Activated CD8-positive, alpha-beta memory T cell treated with anti-CD3 and anti-CD28 coated beads for 36 hours (primary cell): ENCODE results near the gene DAB1. TPM values are rescaled to one million over a fixed set of nuclear protein-coding genes. Genes with fewer than 3 reads are reported as not detected.

Experiments used
- CTCF ChIA-PET: fragments of 350-600 bp; sonication (Branson Sonifier 250); formaldehyde crosslinking; loops from one replicate; lab custom pipeline; 2021; ENCODE audit warnings: antibody characterized with exemption; lab: Charles Lee
- POLR2A ChIA-PET: fragments of 350-600 bp; sonication (Branson Sonifier 250); formaldehyde crosslinking; loops from one replicate; lab custom pipeline; 2021; ENCODE audit warnings: antibody characterized with exemption; lab: Charles Lee
- total RNA-seq, 2 experiments: library from RNA; stranded (reverse); gene quantifications; one replicate each; pipeline ENCODE4 v1.2.3, GENCODE V29; 2021

Gene DAB1
- total RNA-seq, 2 experiments from 2014 or later: not detected

DNA sequence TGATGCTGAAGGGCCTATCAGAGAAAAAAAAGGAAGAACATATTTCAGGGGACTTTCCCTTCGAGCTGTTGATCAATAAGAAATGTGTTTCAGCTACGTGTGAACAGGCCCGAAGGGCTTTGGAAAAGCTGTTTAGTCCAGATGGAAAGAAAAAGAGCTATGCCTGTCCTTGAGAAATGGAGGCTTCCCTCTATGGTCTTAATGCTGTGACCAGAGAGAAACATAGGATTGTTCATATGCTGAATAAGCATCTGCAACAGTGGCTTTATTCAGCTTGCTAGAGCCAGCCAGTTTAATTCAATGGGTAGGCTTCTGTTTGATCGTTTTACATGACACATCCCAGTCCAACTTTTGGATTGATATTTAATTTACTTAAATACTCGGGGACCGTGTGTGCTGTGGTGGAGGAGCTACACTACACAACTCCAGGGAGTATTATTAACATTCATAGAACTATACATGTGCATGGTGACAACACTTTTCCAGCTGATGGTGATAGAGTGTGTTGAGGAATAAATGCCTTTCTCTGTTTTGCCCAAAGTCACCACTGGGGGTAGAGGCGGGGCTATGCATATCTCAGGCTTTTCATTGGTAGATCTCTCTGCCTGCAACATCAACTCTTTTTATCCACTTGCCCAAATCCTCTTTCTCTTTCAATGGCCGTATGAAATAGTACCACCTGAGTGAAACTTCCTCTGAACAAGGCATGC lies 351.3 kb downstream of the DAB1 start:
- CTCF ChIA-PET: no interaction called here
- POLR2A ChIA-PET: no interaction called here

DNA sequence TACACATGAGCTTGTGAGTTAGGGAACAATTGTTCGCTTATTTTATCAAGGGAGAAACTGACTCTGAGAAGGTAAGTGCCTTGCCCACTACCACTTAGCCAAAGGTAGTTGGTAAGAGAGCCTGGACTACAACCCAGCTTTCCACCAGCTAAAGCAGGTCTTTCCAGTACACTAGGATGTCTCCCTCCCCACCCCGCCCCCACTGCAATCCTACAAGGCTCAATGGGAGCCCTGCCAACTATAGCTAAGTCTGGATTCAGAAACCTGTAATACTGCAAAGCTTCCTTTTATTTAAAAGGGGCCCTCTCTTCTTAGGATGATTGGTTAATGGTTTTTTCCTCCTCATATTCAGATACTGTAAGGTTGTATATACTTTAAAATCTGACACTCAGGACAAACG lies 356.0 kb downstream of the DAB1 start:
- CTCF ChIA-PET: no interaction called here
- POLR2A ChIA-PET: no interaction called here

DNA sequence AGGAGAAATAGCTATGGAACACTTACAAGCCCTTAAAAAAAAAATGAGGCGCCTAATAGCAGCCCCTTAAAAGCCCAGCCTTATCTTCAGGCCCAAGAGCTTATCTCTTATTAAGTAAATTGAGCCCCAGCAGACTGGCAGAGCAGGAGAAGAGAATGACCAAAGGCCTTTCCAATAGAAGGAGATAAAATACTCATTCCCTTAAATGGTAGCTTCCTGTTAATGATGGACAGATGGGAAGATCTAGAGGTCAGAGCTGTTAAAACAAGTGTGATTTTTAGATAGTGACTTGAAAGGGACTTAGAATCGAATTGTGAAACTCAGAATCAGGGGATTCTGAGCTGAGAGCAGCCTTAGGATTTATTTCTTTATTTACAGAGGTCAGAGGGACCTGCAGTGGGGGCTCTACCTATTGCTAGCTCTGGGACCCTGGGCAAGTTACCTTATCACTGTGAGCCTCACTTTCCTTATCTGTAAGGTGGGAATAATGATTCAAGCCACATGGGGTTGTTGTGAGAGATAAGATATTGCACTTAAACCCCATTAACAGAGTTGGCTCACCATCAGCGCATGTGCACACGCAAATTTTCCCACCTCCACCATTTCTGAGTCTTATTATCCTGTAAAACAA lies 356.8 kb downstream of the DAB1 start:
- CTCF ChIA-PET: no interaction called here
- POLR2A ChIA-PET: no interaction called here

DNA sequence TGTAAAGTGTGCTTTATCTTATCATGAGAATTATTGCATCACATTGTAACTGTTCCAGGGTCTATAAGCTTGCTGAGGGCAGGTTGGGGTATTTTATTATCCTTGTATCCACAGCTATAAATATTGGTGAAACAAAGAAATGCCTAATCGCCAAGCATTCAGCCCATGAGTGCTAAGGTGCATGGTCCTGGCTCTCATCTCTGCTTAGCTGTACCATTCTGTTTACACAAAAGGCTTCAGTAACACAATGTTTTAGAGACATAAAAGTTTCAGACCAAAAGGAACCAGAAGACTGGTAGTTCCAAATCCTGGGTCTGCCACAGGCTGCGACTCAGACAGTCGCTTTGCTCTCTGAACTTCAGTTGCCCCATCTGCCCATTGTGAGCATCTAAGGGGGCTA lies 358.4 kb downstream of the DAB1 start:
- ChIA-PET CTCF (no interaction called here), POLR2A (no interaction called here)

DNA sequence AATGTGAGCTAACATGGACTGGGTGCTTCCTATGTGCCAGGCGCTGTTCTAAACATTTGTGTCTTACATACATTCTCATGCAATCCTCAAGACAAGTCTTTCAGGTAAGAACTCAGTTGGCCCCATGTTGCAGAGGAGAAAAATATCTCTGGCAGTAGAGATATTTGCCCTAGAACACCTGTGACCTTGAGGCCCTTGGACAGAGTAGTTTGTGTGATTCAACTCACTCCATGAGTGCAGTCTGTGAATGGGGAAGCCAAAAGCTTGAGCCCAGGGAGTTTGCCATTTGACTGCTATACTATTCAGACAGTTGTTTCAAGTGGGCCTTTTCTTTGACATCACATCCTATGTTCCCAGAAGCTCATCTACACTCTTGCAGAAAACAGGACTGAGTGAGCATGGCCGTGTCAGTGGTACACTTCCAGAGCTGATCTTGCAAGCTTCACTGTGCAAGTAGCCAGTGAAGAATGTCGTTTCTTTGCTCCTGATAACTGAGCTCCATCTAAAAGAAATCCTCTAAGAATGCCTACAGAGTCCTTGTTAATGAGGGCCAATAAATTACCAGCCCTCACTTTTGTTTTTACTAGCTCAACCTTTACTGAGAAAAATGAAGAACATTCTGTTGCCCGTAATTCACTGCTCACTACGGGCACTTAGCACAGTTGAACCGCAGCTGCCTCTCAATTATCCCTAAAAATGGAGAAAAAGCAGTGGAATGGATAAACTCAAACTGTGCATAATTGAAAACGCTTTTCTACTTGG lies 359.3 kb downstream of the DAB1 start:
- ChIA-PET CTCF (no interaction called here), POLR2A (no interaction called here)

DNA sequence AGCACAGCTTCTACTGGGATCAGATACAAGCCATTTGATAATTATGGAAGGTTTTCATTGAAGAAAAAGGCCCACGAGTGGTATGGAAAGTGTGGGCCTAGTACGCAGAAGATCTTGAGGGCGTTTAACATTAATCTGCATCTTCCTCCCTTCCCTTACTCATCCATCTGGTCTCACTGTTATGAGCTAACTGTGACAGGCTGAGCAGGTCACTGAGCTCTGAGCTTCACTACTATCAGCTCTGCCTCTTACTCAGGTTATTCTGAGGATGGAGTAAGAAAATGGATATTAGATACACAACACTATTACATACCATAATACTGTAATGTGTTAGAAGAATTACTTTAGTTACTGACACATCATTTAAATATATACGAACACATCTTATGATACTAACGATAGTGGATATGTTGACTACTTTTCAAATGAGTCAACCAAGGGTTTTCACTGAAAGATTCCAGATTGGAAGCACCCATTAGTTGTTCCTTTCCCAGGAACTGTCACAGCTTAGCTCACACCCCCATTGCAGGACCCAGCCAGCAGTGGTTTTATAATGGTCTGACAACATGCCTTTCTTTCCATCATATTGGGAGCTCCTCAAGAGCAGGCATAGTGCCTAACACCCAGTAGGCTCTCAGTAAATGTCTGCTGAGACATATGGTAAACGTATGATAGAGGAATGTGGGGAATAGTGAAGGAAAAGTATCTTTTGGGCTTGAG lies 360.3 kb downstream of the DAB1 start:
- POLR2A ChIA-PET: no interaction called here

DNA sequence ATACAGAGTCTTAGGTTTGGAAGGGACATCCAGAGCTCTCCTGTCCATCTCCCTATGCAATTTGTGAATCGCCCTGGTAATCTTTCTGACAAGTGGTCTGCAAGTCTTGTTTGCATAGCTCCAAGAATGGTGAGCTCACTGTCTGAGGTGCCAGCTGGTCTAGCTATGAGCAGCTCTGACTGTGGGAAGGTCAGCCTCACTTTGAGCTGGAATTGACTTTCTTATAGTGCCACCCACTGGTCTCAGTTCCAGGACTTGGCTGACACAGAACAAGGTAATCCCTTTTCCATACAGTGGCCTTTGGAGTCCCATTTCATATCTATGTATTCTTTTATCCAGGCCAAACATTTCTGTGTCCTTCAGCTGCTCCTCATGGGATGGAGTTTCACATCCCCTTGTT lies 362.5 kb downstream of the DAB1 start:
- ChIA-PET CTCF (no interaction called here), POLR2A (no interaction called here)

More for the DNA sequence above, 360.3 kb downstream of the DAB1 start:
- CTCF ChIA-PET: no interaction called here

DNA sequence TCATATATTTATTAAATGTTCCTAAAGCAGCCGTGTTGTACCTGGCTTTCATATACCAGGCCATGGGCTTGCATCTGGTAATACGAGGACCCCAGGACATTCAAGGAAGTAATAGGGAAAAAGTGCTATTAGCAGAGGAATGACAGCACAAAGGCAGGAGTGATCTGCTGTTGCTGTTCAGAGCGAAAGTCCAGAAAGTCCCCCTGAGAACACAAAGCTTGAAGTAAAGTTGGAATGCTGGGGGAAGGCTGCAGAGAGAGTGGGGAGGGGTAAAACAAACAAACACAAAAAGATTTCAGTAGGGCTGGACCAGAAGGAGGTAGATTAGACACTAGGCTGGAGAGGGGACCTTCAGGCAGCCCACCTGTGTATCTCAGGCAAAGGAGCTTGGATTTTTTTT lies 363.4 kb downstream of the DAB1 start:
- ChIA-PET CTCF (no interaction called here), POLR2A (no interaction called here)

DNA sequence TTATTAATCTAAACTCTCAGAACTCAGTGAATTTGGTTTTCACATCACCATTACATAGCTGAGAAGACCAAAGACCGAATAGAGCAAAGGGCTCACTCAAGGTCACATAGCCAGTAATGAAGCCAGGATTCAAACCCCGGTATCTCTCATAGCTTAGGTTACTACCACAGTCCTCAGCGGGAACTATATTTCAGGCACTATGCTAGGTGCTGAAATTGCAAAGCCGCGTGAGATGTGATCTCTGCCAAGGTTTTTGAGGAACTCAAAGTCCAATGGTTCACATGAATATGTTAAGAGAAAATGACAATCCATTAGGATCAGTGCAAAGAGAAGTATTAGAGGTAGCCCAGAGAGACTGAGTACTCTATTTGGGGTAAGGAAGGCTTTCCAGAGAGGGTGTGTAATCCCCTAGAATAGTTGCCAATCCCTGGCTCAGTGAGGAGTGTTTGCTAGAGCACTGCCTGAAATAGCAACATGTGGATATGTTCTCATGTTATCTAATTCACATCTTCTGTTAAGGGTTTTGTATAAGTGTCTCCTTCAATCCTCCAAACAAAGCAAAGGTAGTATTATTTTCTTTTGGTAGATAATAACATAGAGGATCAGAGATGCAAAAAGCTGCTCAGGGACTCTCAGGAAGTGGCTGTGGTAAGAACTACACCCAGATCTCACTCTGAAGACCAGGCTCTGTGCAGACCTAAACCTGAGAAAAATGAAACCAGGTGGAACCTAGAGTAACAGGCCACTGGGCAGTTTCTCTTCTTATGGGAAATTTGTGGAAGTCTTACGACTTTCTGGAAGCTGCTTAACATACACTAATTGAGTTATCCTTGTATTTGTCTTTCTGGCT lies 365.0 kb downstream of the DAB1 start:
- CTCF ChIA-PET: no interaction called here
- POLR2A ChIA-PET: no interaction called here

DNA sequence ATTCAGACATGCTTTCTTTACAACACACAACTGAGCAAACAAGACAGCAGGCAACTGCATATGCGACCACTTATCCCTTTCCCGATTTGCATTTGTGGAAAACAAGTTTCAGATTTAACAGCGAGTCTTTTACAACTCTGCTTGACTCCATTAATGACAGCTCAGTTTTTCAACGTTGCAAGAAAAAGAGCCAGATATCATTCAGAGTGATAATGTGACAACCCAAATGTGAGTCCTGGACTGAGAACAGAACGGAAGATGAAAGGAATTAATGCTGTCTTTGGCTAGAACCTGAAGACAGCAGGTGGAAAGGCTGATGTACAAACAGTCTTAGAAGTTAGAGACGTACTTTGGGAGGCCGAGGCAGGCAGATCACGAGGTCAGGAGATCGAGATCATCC lies 375.0 kb downstream of the DAB1 start:
- CTCF ChIA-PET: no interaction called here
- POLR2A ChIA-PET: no interaction called here

DNA sequence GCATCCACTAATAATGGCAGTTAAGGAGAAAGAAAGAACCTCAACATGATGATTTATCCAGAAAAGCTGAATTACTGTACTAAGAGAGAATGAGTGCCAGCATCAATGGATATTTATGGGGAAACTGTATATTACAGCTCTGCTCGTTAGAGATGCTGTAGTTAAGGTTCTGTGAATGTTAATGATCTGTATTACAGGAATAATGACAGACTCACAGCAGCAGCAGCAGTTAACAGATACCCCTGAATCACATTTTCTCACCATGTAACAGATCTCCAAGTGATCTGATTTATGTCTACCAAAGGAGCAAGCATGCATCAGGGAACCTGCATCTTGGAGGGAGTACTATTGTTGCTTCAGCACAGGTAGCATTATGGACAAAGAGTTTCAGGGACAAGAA lies 377.4 kb downstream of the DAB1 start:
- ChIA-PET POLR2A (no interaction called here), CTCF (no interaction called here)

DNA sequence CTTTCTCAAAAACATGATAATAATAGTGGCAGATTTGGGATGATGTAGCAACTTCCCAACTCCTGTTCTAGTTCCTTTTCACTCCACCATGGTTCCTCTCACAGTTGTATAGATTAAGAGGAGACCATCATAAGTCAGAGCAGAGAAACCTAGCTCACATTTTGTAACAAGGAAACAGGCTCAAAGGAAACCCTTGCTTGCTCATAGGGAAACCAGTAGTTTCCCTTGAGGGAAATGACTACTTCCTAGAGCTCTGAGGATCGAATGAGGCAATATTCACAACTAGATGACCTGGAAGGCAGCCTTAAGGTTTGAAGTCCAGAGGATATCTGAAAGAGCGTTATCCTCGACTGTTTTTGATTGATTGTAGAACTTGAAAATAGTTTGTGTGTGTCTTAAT lies 382.0 kb downstream of the DAB1 start:
- CTCF ChIA-PET: no interaction called here
- POLR2A ChIA-PET: no interaction called here

DNA sequence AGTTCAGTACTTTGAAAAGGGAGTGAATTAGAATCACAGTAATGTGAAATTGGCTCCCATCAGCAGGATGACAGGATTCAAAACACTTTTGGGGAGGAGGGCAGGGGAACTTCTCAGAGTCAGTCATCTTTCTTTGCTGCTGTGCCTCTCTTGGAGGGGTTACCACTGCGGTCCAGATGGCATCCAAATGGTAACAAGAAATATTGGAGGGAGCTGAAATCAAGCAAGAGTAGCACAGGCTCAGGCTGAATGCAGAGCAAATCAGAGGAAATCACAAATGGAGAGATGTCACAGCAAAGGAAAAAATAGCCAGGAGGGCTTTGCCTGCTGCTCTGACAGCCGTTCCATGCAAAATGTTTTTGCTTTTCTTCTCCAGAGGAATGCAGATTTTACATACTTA lies 383.0 kb downstream of the DAB1 start:
- POLR2A ChIA-PET: no interaction called here
- CTCF ChIA-PET: no interaction called here

DNA sequence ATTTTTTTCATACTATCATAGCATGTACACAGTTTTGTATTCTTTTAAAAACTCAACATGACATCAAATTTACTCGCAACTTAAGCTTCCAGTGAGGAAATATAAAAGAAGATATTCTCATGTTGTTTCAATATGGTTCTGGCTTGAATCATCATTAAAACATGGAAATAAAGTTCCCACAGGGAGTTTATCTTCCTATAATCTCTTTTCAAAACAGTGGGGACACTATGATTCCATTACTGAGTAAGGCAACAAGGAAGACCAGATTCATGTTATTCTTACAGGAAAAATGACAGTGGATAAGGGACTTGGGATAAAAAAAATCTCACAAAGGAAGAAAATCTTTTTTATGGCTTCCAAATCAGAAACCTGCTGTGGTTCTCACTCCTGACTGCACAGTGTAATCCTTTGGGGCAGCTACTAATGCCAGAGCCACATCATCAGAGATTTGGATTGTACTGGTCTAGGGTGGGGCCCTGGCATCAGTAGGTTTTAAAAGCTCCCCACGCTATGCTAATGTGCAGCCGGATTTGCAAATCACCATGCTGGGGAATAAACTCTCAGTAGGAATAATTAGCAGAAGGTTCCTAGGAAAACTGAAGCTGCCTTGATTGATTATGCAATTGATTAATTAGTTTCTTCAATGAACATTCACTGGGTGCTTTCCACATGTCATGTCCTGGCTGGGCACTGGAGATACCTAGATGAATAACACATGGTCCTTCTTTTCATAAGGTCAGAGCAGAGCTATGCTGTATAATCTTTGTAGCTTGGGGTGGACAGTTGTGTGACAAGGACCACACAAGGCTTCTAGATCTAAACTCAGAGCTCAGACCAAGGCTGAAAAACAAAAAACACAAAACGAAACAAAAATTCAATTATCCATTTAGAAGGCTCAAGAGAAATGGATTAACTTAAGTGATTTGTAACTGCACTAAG lies 386.9 kb downstream of the DAB1 start:
- ChIA-PET POLR2A (no interaction called here), CTCF (no interaction called here)

DNA sequence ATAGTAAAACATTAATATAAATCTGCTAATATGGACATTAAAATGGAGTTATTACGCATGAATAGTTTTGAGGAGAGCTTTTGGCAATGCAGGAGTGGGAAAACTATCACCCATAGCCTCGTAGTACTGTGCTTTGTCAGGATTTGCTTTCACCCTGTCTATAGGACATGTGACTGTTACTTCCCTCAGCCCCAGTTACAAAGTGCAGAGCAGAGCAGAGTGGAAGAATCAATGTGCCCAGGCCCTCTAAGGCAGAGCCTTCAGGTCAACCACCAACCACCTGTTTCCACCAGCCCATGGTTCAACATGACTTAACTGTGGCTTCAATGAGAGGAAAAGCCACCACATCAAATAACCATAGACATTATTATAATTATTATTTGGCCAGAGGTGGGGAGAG lies 389.1 kb downstream of the DAB1 start:
- CTCF ChIA-PET: no interaction called here

DNA sequence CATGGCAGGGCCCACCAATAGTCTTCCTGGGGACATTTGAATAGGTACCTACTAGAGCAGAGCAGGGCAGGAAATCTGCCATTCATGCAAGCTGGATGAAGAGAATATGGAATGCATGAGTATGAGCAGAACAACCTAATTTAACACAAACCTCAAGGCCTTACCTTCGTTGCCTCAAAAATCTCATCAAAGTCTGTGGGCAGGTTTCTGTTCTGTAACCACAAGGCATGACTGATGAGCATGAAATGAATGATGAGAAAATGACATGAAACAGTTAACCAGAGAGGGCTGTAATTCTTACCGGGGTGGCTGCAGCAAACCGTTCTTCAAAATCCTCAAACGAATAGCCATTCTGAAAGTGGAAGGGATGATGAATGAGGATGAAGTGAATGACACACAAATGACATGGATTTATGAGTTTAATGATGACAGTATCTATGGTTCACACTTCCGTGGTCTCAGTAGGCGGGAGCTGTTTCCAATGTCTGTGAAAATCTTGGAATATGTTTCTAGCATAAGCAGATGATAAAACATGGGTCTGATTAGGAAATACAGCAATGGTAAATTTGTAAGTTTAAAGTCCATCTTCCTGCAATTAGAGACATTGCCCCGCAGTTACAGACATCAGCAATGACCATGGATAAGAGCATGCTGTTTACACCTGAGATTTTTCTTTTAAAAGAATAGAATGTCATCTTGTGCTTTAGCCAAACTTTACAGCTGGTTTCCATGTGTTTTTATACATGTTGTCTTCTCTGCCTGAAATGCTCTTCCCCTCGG lies 390.4 kb downstream of the DAB1 start:
- ChIA-PET POLR2A (no interaction called here), CTCF (no interaction called here)

More for the DNA sequence above, 389.1 kb downstream of the DAB1 start:
- POLR2A ChIA-PET: no interaction called here

DNA sequence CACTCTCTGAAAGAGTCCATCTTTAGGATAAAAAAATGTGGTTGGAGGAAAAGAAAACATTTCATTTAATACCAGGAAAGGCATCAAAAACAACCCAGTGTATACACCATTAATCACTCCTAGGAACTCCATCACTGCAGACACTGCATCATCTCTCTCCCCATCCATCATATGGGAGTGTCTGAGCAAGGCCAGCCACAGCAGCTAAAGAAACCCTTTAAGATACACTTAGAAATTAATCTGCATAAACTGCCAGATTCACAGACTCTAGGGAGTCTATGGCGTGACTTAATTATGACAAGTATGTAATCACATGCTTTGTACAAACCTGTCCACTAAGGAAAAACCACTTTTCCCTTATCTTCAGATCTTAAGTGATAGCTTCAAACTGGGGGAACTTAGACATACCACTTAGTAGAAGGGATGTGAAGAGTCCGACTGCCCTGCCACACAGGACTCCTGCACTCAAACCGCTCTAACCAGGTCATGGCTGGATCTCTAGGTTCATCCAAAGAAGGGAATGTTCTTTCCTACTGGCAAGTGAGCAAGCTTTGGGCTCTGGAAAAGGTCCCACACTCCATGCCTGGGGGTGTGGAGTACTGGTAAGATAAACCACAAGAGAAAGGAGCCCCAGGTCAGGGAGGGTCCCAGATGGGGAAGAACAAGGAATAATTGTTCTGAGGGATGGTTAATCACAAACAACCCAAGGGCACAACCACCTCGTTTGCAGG lies 397.1 kb downstream of the DAB1 start:
- ChIA-PET POLR2A (no interaction called here), CTCF (no interaction called here)
